Measurements from ENCODE around the gene RPS18. TPM values are rescaled to one million over a fixed set of nuclear protein-coding genes. Genes with fewer than 3 reads are reported as not detected.

RPS18 gene
- total and polyA plus RNA-seq, 12 donors = 1,323 to 8,448 (median 2,110) TPM

DNA sequence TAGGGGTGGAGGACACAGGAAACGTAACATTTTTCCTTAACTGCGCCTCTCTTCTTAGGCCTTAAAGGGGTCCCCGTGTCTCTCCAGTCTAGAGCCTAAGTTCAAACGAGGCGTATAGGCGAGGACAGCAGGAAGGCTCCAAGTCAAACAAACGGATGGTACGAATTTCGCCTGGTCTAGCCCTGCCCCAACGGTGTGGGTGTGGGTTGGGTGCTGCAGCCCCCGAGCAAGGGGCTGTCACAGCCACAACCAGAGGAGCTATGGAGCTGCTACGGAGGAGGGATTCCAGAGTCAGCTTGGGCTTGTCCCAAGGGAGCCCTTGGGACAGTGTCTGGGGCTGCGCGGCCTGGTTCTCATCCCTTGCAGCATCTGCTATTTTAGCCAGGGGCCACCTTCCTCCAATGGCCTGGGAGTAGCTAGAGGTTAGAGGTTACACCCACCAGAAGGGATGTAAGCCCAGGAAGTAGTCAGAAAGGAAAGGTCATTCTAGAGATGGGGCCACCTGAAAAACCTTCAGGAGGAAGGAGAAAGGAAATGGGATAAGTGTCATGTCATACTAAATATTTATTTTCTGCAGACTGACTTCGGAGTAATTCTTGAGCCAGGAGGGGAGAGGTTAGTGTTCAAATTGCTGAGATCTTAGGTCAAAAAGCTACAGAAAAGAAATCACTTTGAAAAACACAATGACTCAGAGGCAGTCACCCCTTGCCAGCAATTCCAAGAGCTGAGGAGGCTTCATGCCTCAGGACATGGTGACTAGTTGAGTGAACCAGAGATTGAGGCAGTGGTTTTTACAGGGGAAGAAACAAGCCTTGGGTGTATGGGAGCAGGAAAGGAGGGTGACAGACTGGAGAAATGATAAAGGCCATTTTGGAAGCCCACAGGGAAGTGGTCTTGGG, 21.9 kb upstream of the RPS18 start:
- H3K36me3 ChIP-seq (replicated peaks in 1 of 2) = no peaks in the 10 kb centered on the region
- H3K4me3 ChIP-seq = peak overlapping the region in 3 of 4 donors; percentile 37 to 63 (median 40)
- peaks cover 20 to 23% of the 10 kb centered on the region in 2 donors for H3K4me1 ChIP-seq (replicated peaks in 1 of 2)
- 7 to 24% (median 10%) methylated on average over 7 to 15 of the region's 15 CpGs for WGBS, 4 donors
- peak overlapping the region; percentile 83 to 96 (median 89) for H3K27ac ChIP-seq
- DNase-seq = peak in 6 of 7 donors; percentile 46 to 72 (median 51)
- TF ChIP-seq POLR2A (IDR thresholded peaks at IDR 0.05) = no peak
- TF ChIP-seq, protein P1, sequence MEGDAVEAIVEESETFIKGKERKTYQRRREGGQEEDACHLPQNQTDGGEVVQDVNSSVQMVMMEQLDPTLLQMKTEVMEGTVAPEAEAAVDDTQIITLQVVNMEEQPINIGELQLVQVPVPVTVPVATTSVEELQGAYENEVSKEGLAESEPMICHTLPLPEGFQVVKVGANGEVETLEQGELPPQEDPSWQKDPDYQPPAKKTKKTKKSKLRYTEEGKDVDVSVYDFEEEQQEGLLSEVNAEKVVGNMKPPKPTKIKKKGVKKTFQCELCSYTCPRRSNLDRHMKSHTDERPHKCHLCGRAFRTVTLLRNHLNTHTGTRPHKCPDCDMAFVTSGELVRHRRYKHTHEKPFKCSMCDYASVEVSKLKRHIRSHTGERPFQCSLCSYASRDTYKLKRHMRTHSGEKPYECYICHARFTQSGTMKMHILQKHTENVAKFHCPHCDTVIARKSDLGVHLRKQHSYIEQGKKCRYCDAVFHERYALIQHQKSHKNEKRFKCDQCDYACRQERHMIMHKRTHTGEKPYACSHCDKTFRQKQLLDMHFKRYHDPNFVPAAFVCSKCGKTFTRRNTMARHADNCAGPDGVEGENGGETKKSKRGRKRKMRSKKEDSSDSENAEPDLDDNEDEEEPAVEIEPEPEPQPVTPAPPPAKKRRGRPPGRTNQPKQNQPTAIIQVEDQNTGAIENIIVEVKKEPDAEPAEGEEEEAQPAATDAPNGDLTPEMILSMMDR (IDR thresholded peaks at IDR 0.05) = no peak
- intact Hi-C loops (cut with DNase I) = loop anchor here (5.0 to 10.0 kb wide), 5 partner anchors 38 to 235 kb away; partner anchors contain the start of gene RING1 (in 1 of the 2)
- no peaks in the 10 kb centered on the region for H3K27me3 ChIP-seq
- no peaks in the 10 kb centered on the region for H3K9me3 ChIP-seq (replicated peaks in 1 of 3)

DNA sequence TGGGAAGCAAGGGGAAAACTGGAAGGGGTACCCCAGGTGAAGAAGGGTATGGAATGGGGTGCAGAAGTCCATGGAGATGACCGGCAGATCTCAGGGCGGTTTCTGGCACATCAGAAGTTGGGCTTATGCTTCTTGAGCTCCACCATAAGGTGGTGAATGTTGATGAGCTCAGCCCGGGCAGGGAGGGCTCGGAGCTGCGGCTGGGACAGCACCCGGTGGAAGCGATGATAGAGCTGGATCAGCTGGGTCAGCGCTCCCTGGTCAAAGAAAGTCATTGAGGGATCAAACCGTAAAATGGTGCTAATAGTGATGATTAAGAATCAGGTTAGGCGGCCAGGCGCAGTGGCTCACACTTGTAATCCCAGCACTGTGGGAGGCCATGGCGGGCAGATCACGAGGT, 21.1 kb upstream of the RPS18 start:
- peaks cover 20 to 23% of the 10 kb centered on the region in 2 donors for H3K4me1 ChIP-seq (replicated peaks in 1 of 2)
- peak overlapping the region; percentile 83 to 96 (median 89) for H3K27ac ChIP-seq
- no peaks in the 10 kb centered on the region for H3K36me3 ChIP-seq (replicated peaks in 1 of 2)
- WGBS, 4 donors = 92 to 98% (median 95%) methylated on average over 13 of the region's 13 CpGs
- H3K4me3 ChIP-seq = no peak overlapping the region
- intact Hi-C loops (cut with DNase I) = no loop called here
- TF ChIP-seq POLR2A (IDR thresholded peaks at IDR 0.05) = no peak
- TF ChIP-seq, protein P1 (IDR thresholded peaks at IDR 0.05) = no peak
- no peaks in the 10 kb centered on the region for H3K9me3 ChIP-seq (replicated peaks in 1 of 3)
- H3K27me3 ChIP-seq = no peaks in the 10 kb centered on the region
- peak in 1 of 7 donors; percentile 22 for DNase-seq

DNA sequence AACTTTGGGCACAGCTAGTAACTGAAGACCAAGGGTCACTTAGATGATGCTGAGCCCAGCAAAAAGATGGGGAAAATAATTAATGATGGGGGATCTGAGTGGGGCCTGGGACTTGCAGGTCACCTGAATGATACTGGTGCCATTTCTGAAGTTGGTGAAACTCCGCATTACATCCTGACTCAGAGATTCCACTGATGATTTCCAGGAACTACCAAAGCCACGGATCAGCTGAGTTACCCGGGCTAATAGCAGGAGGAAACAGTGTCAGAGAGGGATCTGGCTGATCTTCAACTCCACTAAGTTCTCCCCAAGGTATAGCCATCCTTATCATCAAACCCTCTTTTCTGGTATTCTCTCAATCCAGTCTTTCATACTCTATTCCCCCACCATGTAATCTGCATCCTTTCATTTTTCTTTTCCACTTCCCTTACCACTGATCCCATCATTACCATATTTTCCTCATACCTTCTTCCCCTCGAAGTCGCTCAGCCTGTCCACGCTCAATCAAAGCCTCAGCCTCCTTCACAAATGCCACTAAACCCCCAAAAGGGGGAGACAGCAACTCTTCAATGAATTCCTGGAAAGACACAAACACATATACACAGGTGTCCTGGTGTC, 20.4 kb upstream of the RPS18 start:
- Histone ChIP-seq H3K27me3 (no peaks in the 10 kb centered on the region), H3K4me1 (replicated peaks in 1 of 2) (peaks cover 20 to 23% of the 10 kb centered on the region in 2 donors), H3K4me3 (no peak overlapping the region), H3K36me3 (replicated peaks in 1 of 2) (no peaks in the 10 kb centered on the region), H3K27ac (no peak overlapping the region), H3K9me3 (replicated peaks in 1 of 3) (no peaks in the 10 kb centered on the region)
- TF ChIP-seq, protein P1 (IDR thresholded peaks at IDR 0.05) = no peak
- TF ChIP-seq POLR2A (IDR thresholded peaks at IDR 0.05) = no peak
- DNase-seq = peak in 1 of 7 donors; percentile 8
- WGBS, 4 donors = 80 to 88% (median 86%) methylated on average over 6 of the region's 6 CpGs
- intact Hi-C loops (cut with DNase I) = no loop called here

DNA sequence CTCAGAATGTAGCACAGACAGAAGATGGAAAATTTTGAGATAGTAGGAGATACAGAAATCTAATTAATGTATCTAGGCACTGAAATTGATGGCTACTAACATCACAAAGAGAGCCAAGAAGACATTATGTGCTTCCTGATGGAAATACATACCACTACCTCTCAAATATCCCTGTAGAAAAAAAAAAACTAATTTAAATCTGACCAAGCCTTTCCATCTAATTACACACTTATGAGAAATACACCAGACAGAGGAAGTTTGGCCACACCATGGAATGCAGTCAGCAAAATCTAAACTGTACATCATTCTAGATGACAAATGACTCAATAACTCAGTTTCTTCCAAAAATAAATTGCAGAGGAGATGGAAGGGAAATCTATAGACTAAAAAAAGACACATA, 19.1 kb upstream of the RPS18 start:
- intact Hi-C loops (cut with DNase I) = no loop called here
- H3K4me3 ChIP-seq = no peak overlapping the region
- no peak overlapping the region for H3K27ac ChIP-seq
- H3K36me3 ChIP-seq (replicated peaks in 1 of 2) = peaks cover 0 to 4% of the 10 kb centered on the region in 2 donors
- peaks cover 20 to 23% of the 10 kb centered on the region in 2 donors for H3K4me1 ChIP-seq (replicated peaks in 1 of 2)
- TF ChIP-seq, protein P1 (IDR thresholded peaks at IDR 0.05) = no peak
- no peaks in the 10 kb centered on the region for H3K27me3 ChIP-seq
- H3K9me3 ChIP-seq (replicated peaks in 1 of 3) = no peaks in the 10 kb centered on the region
- no peak for DNase-seq

Data from adrenal gland (tissue), 12 donors.